NCI-H345 treated with DMSO at 0.1 percent for 48 hours (cell line): Measurements from ENCODE around the gene CD40.

ENCODE experiments used
- DNase-seq: peaks from one replicate; lab custom pipeline; 2025; ENCODE audit not compliant: unreplicated experiment; lab: John Stamatoyannopoulos, UW

CD40 gene

DNA sequence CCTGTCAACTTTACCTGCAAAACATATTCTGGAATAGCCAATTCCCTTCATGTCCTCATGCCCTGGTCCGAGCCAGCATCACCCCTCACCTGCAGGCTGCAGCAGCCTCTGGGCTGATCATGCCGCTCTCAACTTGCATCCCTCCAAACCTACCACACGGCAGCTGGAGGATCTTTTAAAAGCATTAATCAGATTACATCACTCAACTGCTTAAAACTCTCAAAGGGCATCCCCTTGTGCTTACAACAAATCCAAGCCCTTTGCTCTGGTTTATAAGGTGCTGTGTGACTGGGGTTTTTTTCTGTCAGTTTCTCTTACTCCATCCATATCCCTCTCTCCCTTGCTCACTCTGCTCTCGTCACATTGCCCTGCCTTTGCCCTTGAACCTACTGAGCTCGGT lies 24.0 kb downstream of the CD40 start:
- DNase-seq: no peak

DNA sequence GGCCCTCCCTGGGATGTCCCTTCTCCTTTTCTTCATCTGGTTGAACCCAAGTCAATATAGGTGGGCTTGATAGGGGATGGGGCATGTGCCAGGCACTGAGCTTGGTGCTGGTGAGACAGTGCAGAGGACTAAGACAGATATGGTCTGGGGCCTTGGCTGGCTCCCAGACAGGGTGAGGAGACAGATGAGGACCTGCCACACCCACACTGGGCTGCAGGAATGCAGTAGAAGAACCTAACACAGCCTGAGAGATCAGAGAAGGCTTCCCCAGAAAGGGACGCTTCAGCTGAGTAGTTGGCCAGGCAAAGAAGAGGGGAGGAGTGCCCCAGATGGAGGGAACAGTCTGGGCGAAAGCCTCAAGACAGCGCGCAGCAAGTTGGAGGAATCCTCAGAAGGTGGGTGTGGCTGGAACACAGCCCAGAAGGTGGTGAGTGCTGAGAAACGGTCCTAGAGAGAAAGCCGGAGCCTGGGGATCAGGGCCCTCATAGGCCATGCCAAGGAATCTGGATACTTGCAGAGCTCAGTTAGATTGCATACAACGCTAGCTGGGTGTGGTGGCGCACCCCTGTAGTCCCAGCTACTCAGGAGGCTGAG lies 26.4 kb downstream of the CD40 start:
- DNase-seq: no peak

DNA sequence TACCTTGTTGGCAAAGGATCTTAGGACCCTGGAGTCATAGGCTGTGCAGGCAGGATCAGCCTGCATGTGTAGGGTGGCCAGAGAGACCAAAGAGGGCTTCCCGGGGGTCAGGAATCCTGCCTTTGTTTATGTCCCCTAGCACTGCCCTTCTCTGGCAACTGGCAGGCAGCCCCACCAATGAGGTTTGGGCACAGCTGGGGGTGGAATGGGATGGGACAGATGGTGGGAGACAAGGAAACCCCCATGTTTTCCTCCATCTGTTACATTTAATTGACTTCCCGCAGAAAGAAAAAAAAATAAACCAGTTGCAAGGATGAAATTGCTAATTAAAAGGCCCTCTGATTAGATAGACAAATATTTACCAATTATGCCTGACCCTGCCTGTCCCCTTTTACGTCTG lies 27.6 kb downstream of the CD40 start:
- DNase-seq: no peak

DNA sequence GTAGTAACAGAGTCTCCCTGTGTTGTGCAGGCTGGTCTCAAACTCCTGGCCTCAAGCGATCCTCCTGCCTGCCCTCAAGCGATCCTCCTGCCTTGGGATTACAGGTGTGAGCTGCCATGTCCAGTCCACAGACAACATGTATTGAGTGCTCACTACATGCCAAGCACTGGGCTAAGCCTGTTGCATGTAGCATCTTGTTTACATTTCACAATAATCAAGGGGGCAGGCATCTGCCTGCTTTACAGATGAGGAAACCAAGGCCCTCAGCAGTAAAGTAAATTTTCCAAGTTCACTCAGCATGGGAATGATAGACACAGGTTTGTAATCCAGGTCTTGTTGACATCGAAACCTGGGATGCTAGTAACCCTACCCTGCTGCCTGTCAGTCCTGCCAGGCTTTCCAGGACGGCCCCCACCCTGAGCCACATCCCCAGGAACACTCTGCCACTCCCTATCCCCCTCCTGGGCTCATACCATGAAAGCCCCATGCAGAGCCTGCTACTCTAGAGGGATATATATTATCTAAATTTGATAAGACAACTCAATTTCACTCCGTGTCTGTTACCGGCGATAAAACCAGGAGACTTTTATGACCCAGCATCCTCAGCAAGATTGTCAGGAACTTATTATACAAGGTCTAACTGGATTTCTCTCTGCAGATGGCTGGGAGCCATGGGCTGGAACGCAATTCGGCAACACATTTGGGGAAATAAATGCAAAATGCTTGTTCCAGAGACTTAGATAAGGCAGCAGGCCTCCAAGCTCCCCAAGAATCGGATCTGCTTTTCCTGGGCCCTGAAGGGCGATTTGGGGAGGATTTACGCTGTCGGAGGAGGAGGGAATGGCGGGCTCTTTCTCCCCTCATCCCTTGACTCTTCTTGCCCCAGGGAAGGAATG lies 30.4 kb downstream of the CD40 start:
- no peak for DNase-seq

DNA sequence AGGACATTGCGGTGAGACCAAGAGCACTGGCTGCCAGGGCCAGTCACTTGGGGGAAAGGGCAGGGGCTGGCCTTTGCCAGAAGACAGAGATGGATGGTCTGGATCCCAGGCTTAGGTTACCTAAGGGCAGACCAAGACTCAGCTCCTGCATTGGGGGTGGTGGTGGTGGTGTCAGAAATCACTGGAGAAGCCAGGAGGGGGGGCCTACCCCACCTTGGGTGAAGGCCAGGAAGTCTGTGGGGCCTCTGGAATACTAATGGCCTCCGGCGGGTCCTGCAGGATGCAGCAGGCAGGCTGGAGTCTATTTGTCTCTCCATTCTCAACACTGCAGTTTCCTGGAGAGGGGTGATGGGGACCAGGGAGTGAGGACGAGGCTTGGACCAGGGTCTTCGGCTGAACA lies 32.8 kb downstream of the CD40 start:
- no peak for DNase-seq

DNA sequence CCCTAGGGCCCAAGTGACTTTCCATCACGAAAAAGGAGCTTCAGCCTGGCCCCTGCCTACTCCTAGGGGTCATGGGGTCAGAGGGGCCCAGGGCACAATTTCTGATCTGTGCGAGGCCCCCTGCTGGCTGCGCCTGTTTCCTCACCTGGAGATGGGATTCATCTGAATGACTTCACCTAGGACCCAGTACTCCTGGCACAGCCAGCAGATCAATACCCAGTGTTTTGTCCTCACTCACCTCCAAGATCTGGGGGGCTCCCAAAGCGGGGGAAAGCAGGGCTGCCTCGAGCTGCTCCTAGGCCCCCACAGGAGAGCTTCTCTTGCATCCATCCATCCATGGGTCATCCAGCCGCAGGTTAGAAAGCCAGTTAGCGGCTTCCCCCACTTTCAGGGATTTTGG lies 33.8 kb downstream of the CD40 start:
- no peak for DNase-seq

DNA sequence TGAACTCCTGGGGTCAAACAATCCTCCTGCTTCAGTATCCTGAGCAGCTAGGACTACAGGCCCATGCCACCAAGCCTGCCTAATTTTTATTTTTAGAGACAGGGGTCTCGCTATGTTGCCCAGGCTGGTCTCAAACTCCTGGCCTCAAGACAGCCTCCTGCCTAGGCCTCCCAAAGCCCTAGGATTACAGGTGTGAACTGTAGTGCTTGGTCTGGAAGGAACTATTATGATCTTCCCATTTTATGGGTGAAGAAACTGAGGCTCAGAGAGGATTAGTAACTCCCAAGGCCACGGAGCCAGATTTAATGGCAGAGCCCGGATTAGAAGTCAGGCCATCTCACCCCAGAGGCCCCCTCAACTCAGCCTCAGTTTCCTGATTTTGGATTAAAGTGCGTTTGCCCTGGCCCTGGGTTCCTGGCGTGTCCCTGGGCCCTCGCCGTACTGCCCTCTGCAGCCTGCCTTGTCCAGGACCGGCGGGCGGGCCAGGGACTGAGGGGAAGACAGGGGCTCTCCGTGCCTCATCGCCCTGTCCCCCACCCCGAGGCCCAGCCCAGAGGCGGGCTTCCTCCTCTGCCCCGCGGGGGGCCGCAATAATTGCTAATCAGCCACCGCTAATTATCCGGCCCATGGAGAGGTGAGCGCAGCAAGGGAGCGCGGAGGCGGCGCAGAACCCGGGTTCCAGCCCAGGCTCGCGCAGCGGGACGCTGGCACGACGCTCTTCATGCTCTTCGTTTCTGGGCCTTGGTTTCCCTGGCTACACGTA lies 34.9 kb downstream of the CD40 start:
- DNase-seq: no peak

DNA sequence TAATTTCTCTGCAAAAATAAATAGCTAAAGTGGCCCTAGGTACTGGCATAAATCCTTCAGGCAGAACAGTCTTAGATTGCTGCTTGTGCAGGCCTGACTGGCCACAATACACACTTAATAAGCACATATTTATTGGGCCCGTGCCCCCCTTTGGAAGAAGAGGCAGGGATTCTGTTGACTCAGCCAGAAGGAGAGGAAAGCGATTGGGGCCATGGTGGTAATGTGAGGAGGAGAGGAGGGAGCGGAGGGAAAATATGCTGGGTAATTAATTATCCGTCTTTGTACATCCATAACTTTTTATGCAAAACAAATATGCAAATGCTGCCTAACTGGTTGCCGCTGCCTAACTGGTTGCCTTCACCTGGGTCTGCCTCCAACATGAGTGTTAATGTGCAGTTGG lies 36.2 kb downstream of the CD40 start:
- DNase-seq: no peak

DNA sequence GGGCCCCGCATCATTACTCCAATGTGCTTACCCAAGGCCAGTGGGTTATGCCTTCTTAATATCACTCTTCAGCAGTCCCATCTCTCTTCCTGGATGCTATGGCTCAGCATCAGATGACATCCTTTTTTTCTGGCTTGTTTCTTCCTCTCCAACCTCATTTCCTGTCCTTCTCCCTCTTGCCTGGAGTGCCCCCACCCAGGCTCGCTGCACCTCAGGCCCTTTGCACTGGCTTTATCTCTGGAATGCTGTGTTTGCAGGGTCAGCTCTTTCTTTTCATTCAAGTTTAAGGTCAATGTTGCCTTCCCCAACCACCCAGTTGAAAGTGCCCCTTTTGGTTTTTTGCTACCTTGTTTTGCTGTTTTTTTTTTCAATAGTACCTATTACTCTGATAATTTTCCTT lies 36.7 kb downstream of the CD40 start:
- DNase-seq: no peak

DNA sequence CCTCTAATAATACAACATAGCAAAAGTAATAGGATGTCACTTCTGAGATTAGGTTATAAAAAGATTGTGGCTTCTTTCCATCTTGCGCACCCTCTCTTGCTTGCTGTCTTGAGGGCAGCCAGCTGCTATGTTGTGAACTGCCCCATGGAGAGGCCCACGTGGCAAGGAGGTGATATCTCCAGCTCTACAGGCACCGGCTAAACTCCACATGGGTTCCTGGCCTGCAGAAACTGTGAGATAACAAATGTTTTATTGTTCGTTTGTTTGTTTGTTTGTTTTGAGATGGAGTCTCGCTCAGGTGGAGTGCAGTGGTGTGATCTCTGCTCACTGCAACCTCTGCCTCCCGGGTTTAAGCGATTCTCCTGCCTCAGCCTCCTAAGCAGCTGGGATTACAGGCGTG lies 38.0 kb downstream of the CD40 start:
- DNase-seq: no peak

DNA sequence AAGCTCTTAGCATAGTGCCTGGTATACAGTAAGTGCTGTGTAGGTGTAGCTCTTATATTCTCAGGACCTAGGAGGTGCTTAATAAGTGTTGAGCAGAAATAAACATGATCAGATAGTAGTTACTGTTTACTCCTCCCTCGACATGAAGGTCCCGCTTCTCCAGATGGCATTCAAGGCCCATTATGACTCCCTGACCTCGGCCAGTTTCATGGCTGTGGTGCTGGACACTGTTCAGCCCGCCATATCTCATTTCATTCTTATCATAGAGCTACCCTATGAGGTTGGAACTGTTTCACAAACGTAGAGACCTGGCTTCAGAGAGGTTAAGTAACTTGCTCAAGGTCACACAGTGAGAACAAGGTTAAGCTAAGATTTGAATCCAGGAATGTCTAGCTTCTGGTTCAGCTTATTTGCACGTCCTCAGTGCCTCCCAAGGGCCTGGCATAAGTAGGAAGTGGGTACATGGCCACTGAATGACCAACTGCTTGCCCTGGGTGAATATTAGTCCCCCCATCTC lies 39.0 kb downstream of the CD40 start:
- DNase-seq: no peak

DNA sequence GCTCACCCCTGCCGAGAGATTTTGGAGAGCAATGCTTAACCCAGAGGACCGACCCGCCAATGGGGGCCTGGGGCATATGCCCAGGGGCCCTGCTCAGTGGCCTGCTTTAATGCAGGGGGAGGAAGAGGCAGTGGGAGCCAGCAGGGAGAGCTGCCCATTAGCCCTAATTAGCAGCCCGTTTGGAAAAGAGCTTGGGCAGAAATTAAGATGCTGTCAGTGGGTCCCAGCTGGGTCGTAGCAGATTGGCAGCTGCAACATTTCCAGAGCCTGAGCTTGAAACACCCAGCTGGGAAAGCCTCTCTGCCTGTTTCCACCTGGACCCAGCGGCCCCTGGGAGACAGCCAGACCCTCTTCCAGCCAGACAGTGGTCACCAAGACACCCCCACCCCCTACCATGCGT lies 39.5 kb downstream of the CD40 start:
- DNase-seq: no peak

DNA sequence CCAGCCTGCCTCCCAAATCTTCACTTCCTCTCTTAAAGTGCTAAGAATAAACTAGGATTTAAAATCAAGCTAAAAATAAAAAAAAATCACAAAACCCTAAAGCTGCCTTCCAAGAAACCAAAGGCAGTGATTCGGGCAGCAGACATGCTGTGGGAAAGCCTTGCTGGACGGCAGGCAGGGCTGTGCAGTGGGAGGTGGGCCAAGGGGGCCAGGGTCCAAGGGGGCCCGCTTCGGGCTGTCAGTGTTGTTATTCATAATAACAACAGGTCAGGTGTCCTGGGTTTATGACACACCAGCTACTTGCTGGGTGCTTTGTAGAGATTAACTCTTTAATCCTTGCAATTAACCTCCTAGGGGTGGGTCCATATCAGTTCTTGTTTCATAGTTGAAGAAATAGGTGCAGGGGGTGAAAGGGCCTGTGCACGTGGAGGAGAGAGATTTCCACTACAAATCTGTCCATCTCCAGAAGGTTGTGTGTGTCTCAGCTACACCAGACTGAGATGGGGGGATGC lies 40.4 kb downstream of the CD40 start:
- no peak for DNase-seq

DNA sequence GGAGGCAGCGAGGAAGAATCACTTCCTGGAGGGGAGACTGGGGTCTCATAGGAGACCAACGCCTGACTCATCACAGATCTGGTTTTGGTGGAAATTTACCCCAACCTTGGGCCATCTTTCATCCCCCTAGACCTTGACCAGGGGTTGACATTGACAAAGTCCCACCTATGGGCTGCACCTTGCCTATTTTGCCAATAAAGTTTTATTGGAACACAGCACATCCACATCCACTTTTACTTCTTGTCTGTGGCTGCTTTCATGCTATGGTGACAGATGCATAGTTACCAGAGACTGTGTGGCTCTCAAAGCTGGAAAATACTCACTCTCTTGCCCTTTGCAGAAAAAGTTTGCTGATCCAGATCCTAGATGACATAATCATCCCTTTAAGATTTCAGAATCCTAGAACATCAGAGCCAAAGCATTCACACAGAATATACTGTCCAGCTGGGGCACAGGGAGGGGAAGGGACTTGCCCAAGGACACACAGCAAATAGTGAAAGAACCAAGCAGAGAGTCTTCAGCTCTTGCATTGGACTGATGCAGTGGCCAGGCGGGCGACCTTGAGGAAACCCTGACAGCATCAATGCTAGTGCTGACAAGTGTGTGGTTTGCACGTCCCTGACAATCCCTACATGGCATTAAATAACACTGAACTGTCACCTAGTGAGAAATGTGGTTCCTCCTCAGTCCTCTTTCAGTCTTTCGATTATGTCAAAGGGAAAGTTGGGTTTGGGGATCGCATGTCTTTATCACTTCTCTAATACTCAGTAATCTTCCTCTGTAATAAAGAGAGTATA lies 41.2 kb downstream of the CD40 start:
- DNase-seq: no peak

DNA sequence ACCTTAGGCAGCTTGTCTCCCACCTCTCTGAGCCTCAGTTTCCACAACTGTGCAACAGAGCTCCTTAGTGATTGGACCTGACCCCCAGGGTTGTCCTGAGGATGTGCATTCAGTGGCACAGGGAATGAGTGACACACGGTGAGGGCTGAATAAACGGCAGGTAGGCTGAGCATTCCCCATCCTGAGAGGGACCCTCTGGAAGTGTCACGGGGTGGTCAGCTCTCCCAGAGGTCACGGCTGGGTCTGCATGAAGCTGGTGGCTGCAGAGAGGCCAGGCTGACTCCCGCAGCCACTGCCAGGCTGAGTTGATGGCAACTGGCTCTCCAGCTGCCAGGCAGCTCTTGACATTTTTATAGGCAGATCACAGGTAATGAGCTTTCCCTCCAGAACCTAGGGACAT lies 42.5 kb downstream of the CD40 start:
- no peak for DNase-seq

DNA sequence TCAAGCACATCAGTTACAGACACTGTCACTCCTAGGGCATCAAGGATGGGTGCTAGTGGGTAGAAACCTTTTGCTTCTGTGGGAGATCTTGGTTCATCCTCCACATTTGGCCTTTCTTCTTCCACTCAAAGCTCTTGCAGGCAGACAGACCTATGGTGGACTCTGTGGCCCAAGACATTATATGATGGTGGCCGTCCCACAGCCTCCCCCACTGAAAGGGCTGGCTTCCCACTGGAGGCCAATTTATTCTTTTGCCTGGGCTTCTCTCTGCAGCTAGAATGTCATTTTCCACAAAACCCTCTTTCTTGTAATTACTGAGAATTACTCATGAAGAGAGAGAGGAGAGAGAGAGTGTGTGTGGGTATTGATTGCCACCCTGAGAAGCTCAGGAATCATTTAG lies 43.8 kb downstream of the CD40 start:
- no peak for DNase-seq

DNA sequence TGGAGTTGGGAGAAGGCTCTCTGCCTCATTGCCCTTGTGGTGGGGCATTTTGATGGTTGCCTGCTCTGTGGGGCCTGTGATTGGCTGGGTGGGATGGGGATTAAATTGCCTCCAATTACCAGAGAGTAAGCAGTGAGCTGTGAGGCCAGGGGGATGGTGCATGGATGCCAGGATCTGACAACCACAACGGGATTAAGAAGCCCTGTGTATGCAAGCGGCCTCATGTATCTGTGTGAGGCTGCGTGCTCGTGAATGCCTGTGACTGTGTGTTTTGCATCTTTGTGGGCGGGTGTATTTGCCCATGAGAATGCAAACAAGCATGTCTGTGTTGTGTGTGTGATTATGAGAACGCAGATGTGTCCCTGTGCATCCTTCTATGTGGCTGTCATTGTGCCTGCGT lies 46.1 kb downstream of the CD40 start:
- DNase-seq: no peak

DNA sequence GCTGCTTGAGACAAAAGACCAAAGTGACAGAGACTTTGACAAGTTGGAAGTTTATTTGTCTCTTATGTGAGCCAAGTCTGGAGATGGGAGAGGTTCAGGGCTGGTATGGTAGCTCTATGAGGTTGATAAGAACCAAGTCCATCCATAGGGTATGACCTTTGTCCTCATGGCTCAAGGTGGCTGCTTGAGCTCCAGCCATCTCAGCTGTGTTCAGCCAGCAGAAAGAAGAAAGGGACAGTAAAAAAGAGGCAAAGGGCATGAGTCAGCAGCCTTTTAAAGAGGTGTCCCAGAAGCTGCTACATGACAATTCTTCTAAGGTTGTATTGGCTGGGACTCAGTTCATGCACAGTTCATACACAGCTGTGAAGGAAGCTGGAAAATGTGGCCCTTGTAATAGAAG lies 49.0 kb downstream of the CD40 start:
- DNase-seq: no peak

DNA sequence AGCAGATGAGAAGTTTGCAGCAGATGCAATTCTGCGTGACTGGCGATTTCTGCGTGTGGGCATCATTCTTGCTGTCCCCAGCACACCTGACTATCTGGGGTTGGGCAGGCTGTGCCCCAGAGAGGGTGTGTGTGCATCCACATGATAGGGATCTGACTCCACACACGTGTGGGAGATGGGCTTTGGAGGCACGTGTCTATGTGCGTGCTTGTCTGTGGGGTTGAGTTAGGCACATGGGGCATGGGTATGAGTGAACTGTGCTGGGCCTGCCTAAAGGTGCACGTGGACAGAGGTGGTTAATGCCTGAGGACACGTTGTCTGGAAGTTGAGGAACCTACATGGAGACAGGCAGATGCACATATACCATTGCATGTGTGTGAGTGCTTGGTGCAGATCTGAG lies 50.3 kb downstream of the CD40 start:
- DNase-seq: no peak

DNA sequence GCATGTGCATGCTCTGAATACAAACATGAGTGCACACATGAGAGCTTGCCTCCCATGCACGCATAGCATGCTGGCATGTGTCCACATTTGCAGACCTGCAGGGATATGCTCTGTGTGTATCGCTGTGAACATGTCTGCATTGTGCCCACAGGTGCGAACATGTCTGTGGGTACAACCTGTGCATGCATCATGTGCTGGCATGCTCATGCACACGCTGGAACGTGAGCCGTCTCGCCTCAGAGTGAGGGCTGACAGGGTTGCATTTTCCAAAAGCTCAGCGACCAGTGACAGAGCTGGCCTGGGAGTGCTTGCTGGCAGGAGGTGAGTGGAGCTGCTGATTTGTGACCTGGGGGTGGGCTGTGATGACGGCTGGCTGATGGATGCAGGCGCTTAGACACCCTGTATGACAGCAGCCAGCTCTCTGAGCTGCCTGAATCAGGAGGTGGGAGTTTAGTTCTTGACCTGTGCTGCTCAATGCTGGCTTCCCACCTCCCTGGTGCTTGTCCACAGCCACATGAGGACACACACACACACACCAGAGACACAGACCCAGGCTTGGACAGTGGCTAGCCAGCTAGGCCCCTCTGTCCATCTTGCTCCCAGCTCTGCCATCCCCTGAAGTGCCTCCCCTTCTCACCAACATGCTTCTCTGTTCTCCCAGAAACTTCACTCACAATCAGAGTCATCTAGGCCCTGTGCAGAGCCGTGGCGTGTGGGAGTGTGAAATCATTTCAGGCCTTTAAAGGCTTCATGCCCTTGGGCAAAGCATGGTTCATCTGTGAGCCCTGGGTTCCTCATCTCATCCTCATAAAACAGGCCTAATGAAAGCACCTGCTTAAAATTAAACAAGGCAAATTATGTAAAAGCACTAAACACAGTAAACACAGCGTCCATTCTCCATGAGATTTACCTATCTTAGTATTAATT lies 51.4 kb downstream of the CD40 start:
- DNase-seq: no peak
